ENCODE results near the gene STXBP5.

The STXBP5 gene

DNA sequence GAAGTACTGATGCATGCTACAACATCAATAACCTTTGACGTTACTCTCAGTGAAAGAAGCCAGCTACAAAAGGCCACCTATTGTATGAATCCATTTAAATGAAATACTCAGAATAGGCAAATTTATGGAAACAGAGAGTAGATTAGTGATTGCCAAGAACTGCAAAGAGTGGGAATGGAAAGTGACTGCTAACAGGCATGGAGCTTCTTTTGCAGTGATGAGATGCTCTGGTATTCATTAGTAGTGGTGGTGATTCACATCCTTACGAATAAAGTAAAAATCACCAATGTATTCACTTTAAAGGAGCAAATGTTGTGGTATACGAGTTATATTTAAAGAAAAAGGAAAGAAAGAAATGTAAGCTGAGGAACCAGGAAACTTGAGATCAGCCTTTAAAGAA, 177.5 kb downstream of the STXBP5 start:
- DNase-seq (ENCODE audit: low spot score): no peak

DNA sequence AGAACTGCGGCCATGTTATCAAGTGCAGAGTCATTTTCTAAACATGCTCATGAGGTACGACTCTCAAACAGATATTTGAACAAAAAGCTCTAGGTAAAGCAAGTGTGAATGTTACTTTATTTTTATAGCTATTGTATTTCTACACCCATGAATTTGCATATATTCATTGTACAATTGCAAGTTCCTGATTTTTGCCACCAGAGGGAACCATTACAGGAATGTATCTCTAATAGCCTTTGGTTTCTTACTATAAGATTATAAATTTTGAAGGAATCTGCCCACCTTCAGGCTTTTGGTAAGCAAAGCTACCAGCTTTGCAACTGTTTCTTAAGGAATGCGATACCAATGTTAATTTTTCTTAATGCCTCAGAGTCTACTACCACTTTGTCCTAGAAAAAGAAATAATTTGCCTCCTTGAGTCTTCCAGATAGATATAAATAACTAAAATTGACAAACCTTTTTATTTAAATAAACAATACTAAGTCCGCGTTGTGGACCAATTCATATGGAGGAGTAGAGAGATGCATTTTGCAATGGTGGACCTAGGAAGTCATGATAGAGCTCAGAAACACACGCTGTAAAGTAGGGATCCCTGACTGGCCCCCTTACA, 178.8 kb downstream of the STXBP5 start:
- DNase-seq (ENCODE audit: low spot score): no peak

DNA sequence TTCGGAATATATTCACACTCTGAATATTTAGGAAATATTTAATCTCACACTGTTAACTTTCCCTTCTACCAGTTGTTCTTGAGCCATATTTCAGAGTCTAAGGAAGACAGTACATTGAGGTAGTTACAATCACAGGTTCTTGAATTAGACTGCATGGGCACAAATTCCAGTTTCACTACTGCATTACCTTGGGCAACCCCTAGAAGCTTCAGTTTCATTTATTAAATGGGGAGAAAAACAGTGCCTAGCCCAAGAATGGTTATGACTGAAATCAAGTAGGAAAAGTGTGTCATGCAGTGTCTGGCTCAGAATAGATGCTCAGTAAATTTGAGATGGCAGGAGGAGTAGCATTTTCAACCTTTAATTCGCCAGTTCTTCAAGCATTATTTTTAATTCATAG, 179.8 kb downstream of the STXBP5 start:
- no peak for DNase-seq (ENCODE audit: low spot score)

DNA sequence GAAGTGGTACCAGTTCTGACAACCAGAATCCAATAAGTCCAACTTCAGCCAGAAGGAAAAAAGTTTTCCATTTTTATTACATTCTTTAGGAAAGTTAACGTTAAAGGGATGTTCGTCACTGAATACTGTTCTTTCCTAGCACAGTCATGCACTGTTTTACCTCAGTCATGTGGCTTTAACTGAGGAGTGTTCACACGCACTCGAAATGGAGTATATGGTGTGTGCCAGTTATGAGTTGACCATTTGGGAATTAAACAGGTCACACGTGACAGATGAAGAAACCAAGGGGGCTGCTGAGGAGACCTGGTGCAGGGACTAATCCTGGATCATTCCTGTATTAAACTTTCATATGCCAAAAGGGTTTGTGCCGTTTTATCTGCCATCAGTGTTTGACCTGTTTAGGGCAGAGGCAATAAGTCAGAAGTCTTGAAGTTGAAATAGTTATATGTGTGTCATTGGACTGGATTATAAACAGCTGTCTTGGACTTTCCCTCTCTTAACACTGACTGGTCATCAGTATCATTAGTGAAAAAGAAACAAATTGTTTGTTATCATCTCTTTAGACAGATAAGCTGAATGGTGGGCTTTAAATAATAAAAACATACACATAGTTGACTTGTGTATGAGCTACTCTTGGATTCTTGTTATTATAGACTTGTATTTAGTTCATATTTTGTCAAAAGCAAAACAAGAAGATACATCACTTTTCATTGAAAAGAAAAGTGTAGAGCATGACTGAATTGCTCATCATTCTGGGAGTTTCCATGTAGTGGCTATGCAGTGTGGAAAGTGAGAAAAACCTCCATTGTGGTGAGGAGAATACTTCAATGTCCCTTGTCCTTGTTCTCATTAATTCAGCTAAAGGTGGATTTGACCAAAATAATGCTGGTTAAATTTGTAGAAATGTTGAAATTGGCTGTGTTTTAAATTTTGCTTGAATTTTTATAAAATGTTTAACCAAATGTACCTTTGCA, 180.8 kb downstream of the STXBP5 start:
- DNase-seq (ENCODE audit: low spot score): no peak

DNA sequence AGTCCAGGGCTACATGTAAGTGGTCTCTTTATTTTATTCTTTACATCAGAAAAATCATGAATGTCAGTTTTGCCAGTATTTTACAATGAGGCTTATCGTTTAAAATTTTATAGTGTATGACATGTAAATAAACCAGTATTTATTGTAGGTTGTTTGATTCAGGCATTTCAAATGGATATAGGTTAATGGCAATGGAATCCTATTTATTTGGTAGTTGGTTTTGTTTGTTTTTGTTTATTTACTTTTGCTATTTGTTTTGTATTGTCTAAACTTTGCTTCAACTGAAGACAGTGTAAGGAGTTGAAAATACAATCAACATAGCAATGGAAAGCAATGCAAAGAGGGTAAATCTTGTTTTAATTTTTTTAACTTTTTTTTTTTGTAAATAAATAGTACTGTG, 185.2 kb downstream of the STXBP5 start:
- DNase-seq (ENCODE audit: low spot score): no peak

DNA sequence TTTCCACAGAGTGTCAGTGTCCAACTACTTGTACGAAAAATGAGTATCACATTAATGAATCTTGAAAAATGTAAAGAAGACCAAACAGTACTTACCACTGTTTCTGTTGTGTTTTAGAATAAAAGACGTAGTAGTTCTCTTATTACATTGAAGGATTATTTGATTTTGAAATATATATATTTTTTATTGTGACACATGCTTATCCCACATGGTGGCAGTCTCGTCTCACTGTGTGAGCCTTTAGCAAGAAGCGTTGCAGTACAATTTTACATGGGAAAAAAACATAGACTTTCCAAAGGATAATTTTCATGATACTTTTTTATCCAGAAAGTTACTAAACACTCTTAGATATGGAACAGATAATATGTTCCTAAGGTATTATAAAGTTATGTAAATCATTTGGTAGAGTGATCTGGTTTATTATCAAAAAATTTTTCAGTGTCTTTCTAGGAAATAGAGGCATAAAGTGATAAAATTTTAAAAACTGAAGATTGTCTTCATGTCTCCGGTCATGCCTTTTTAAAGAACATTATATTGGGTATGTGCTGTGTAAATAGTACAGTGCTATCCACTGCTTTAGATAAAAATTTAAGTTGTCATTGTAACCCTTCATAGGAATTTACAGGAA, 186.8 kb downstream of the STXBP5 start:
- no peak for DNase-seq (ENCODE audit: low spot score)

DNA sequence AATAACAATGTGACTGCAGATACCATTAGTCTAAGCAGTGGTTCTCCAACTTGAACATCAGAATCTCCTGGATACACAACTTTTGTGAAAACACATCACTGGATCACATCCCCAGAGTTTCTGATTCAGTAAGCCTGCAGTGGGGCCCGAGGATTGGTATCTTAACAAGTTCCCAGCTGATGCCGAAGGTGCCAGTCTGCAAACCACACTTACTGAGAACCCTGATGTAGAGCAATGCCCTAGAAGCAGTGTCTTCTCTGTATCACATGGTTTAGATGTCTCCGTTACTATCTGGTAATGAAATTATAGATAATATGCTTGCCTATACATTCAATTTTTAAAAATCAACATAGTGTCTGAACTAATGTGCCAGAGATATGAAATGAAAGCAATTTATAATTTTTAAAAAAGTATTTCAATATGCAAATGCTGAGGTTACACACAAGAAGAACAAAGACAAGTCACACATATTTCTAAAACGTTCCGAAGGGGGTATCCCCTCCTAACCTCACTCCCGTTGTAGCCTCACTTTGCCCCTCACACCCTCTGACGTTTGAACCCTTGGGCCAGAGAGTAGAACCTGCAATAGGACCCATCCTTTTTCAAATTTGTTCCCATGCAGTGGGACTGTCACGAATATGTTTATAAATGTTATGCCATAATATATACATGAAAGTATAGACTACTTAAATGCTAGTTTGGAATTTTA, 188.9 kb downstream of the STXBP5 start:
- DNase-seq (ENCODE audit: low spot score): no peak

DNA sequence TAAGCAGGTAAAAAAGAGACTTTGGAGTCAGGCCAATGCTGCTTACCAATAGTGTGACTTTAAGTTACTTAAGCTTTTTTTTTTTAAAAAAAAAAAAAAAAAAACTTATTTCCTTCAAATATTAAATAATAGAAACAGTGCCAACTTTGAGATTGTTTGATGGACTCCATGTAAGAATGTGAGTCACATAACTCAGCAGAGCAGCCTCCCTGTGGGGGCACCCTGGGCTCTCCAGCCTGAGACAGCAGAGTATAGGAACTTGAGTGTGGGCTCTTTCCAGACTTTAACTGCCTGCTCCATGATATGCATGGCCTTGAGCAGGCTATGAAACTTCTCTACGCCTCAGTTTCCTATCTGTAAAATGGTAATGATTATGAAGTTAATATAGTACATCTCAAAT, 190.9 kb downstream of the STXBP5 start:
- no peak for DNase-seq (ENCODE audit: low spot score)

DNA sequence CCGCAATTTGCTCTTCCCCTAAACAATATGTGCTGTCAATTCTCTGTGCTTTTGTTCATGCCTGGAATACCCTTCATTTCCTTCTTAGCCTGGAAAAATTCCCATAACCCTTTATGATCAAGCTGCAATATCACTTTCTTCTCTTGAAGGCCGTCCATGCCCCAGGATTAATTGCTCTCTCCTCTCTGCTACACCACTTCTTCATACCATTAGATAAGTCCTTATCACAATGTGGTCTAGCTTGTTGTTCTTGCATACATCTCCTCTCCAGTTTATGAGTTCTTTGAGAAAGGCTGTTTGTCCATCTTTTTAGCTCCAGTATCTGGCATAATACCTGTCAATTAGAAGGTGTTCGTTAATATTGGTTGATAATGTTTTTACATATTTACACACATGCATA, 193.1 kb downstream of the STXBP5 start:
- no peak for DNase-seq (ENCODE audit: low spot score)

DNA sequence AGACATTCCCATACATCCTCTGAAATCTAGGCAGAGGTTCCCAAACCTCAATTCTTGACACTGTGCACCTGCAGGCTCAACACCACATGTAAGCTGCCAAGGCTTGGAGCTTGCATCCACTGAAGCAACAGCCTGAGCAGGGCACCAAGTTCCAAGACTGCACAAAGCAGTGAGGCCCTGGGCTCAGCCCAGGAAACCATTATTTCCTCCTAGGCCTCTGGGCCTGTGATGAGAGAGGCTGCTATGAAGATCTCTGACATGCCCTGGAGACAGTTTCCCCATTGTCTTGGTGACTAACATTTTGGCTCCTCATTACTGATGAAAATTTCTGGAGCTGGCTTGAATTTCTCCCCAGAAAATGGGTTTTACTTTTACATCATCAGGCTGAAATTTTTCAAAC, 196.8 kb downstream of the STXBP5 start:
- DNase-seq (ENCODE audit: low spot score): no peak

DNA sequence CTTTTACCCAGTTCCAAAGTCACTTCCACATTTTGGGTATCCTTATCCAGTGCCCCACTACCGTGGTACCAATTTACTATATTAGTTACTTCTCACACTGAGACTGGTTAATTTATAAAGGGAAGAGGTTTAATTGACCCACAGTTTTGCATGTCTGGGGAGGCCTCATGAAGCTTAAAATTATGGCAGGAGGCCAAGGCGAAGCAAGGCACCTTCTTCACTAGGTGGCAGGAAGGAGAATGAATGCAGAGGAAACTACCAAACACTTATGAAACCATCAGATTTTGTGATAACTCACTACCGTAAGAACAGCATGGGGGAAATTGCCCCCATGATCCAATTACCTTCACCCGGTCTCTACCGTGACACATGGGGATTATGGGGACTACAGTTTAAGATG, 197.6 kb downstream of the STXBP5 start:
- DNase-seq (ENCODE audit: low spot score): no peak

DNA sequence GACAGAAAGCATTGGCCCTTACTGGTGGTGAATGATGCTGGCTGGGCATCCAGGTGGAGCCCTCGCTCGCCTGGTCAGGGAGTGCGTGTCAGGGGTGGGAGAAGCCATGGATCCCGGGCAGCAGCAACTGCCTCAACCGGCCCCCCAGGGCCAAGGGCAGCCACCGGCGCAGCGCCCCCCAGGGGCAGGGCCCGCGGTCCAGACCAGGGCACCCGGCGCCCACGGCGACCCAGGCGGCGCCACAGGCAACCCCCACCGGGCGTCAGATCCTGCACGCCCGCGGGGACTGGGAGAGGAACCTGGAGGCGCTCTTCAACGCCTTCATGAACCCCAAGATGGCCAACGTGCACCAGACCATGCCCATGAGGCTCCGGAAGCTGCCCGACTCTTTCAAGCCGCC, 202.6 kb downstream of the STXBP5 start:
- no peak for DNase-seq (ENCODE audit: low spot score)

DNA sequence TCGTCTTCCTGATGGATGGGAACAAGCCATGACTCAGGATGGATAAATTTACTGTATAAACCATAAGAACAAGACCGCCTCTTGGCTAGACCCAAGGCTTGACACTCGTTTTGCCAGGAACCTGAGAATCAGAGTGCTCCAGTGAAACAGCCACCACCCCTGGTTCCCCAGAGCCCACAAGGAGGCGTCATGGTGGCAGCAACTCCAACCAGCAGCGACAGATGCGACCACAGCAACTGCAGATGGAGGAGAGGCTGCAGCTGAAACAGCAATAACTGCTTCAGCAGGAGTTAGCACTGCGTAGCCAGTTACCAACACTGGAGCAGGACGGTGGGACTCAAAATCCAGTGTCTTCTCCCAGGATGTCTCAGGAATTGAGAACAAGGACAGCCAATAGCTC, 203.4 kb downstream of the STXBP5 start:
- DNase-seq (ENCODE audit: low spot score): no peak

DNA sequence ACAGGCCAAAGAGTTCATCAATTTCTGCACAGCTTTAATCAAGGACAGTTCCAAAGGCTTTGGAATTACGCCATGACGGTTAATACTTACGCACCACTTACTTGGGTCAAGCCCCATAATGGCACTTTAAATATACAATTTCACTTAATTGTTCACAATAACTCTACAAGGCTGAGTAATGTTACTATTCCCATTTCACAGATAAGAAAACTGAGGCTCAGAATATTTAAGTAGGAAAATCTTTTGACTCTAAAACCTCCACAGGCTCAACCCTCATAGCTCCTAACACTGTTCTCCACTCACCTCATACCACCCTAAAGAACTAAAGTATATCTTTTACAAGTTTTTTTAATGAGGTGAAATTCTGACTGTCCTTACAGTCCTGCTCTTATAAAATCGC, 212.4 kb downstream of the STXBP5 start:
- no peak for DNase-seq (ENCODE audit: low spot score)

DNA sequence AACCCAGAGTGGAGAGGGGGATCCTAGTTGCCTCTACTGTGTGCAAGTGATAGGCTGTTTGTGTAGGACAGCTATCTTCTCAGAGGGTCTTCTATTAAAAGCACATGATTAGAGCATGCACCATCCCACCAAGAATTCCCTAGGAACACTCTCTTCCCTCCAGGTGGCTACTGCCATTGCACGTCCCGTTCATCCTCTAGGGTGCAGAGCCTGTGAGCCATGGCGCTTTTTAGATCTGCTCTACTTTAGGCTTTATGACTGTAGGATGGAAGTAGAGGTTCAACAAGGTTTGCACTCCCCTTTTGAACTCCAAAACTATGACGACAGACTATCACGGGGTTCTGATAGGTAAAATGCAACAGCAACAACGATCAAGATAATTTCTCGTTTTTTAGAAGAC, 213.7 kb downstream of the STXBP5 start:
- no peak for DNase-seq (ENCODE audit: low spot score)

DNA sequence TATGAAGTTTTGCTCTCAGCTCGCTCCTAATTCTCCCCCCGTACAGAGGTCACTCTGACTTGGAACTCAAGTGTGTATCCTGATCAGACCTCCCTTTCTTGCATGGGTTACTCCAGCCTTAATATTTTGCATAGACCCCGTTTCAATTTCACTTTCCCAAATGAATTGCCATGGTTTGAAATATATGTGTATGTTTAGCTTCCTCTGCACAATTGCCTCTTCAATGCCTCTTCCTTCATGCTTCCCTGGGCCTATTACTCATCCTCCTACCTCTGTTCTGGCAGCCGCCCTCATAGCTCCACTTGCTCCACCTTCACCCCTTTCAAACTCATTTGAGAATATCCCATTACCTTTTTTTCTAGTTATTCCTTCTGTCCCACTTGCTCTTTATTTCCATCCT, 214.3 kb downstream of the STXBP5 start:
- no peak for DNase-seq (ENCODE audit: low spot score)

DNA sequence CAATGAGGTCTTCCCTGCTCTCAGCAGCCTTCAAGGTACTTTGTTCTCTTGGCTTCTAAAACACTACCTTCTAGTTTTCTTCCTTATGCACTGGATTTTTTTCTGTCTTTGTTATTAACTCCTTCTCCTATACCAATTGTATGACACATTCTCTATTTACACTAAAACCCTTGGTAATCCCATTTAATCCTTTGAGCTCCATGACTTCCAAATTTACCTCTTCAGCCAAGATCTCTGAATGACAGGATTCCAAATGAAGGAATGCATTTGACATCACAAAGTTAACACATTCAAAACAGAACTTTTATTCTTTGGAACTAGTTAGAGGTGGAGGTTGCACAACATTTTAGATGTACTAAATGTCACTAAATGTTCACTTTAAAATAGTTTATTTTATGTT, 217.7 kb downstream of the STXBP5 start:
- no peak for DNase-seq (ENCODE audit: low spot score)

DNA sequence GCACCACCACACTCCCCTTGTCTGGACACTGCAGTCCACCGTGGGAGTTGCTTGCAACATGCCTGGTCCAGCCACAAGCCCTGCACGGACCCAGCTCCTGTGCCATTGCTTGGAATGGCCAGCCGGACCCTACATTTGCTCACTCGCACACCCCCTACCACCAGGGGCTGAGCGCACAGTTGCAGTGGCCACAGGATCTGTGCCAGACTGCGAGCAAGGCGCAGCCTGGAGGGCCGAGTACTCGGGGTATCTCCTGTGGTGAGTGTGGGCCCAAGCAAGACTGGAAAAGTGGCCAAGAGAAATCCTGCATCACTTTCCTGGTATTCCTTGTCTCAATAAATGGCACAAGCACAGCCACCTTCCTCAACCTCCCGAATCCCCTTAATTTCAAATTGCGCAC, 218.9 kb downstream of the STXBP5 start:
- no peak for DNase-seq (ENCODE audit: low spot score)

DNA sequence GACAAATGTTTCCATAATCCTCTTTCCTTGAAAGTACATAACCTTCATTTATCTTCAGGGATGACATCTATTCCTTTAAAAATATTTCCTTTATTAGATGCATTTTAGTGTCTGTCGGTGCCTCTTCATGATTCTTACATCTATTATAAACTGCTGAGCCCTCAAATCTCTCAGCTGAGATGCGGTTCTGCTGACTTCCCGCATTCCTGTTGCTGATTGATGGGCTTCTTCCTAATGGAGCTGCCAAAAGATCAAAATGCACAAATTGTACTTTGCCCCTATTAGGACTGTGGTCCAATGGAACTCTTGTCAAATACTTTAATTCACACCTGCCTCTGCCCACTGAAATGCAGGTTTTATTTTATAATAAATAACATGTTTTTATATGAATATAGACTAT, 225.6 kb downstream of the STXBP5 start:
- DNase-seq (ENCODE audit: low spot score): no peak

DNA sequence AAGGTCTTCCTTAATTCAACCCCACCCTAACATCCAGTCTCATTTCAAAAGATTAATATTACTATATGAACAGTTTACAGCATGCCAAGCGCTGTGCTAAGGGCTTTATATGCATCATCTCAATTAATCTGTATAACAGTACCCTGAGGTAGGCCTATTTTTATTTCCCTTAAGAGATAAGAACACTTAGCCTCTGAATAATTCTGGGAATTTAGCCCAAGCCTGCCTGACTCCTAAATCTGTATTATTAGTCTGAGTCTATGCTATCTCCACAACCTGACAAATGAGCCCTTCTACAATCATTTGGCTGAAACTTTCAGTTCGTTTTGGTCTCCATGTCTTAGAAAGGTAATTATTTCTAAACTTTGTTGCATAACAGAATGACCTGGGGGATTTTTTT, 226.6 kb downstream of the STXBP5 start:
- DNase-seq (ENCODE audit: low spot score): no peak

DNA sequence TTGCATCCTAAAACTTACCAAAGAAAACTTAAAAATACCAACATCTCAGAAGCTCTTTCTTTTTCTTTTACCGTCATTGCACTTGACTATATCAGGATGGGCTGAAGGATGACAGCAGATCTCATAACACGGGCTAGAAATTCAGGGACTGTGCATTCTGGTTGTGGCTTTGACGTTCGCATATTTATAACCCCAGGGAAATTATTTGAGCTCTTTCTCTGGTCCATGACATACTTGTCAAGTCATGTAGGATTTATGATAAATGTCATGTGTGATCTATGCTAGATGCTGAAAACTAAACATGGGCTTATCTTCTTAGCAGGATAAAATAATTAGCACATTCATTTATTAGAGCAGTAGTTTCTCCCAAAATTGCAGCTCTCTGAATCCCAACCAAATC, 229.9 kb downstream of the STXBP5 start:
- no peak for DNase-seq (ENCODE audit: low spot score)

DNA sequence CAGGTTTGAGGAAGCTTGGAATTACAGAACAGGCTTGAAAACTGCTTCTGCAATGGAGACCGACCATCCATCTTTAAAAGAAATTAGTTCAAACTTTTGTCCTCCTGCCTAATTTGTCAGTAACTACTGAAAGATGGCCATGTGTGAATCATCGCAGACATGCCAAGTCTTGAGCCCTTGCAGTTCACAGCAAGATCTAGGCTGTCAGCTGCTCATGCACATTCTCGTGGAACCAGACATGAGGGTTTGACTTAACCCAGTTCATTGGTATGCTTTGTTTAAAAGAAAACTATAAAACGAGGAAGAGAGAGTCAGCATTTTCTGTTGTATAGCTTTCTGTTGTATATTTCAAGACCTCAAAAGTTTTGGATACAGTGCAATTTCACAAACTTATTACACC, 230.3 kb downstream of the STXBP5 start:
- DNase-seq (ENCODE audit: low spot score): no peak

DNA sequence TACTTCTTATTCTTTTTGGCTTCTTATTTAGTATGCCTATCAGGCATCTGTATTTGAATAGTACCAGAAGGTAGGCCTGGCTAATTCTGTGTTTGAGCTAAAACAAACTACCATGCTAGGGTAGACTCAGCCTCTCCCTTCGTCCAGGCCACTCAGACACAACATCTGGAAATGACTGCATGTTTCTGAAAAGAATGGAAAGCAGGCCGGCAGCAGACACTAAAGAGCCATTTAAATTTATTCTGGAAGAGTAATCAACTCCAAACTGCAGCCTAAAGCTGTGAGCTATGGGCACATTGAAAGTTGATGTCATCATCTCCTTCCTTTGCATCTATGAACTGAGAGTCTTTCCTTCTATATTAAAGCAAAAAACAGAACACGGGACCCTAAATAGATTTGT, 233.4 kb downstream of the STXBP5 start:
- DNase-seq (ENCODE audit: low spot score): no peak

Measured in ecto neural progenitor cell (in vitro differentiated cells).